Raji (cell line): ENCODE results near the gene NCOR1.

Source experiments
- POLR2A ChIP-seq: IDR thresholded peaks from 2 replicates; pipeline ENCODE4 v1.6.1; 2011; ENCODE audit warnings: low read depth, low read length, control low read depth; ENCODE audit not compliant: insufficient read depth

NCOR1 gene

GRCh38 chr17:16215273-16215964, at the start of gene NCOR1:
Gene NCOR1, minus strand, starts transcription at chr17:16215534. Its CDS starts 20,965 bp downstream, at chr17:16194569.
- peak; percentile 85 for TF ChIP-seq POLR2A

GRCh38 chr17:16262201-16262600, 46.9 kb upstream of the NCOR1 start:
- no peak for TF ChIP-seq POLR2A

GRCh38 chr17:16261049-16261448, 45.7 kb upstream of the NCOR1 start:
- TF ChIP-seq POLR2A, result no peak

GRCh38 chr17:16259926-16260325, 44.6 kb upstream of the NCOR1 start:
- TF ChIP-seq POLR2A, result no peak

GRCh38 chr17:16258901-16259300, 43.6 kb upstream of the NCOR1 start:
- TF ChIP-seq POLR2A, result no peak

- no peak for TF ChIP-seq POLR2A
Observed at GRCh38 chr17:16255481-16255921, 40.2 kb upstream of the NCOR1 start.

GRCh38 chr17:16254773-16255400, 39.6 kb upstream of the NCOR1 start:
- TF ChIP-seq POLR2A, result no peak

GRCh38 chr17:16251556-16251955, 36.2 kb upstream of the NCOR1 start:
- no peak for TF ChIP-seq POLR2A

GRCh38 chr17:16251043-16251442, 35.7 kb upstream of the NCOR1 start:
- no peak for TF ChIP-seq POLR2A

- TF ChIP-seq POLR2A, result no peak
Observed at GRCh38 chr17:16250635-16251034, 35.3 kb upstream of the NCOR1 start.

GRCh38 chr17:16247586-16247984, 32.3 kb upstream of the NCOR1 start:
- no peak for TF ChIP-seq POLR2A

GRCh38 chr17:16243801-16244567, 28.6 kb upstream of the NCOR1 start:
- no peak for TF ChIP-seq POLR2A

GRCh38 chr17:16243385-16243784, 28.1 kb upstream of the NCOR1 start:
- no peak for TF ChIP-seq POLR2A

- no peak for TF ChIP-seq POLR2A
Observed at GRCh38 chr17:16241906-16242399, 26.6 kb upstream of the NCOR1 start.

GRCh38 chr17:16239931-16240330, 24.6 kb upstream of the NCOR1 start:
- no peak for TF ChIP-seq POLR2A

- TF ChIP-seq POLR2A, result no peak
Observed at GRCh38 chr17:16232391-16232790, 17.1 kb upstream of the NCOR1 start.
